Ovary (tissue), 3 donors: ENCODE data around the gene CRYZL1.

Experiments used
- POLR2A ChIP-seq: fragments of 450-650 bp; IDR thresholded peaks from one replicate; pipeline ENCODE4 v1.6.1; 2017; ENCODE audit warnings: antibody characterized with exemption, mild to moderate bottlenecking, moderate library complexity
- TF ChIP-seq, protein P1 (sequence below), 3 donors: fragments of 450-650 bp in 2 of 3; fragments of 200-600 bp in 1 of 3; IDR thresholded peaks; one replicate each; pipeline versions ENCODE4 v1.5.1 to v1.8.0; 2016 to 2022; ENCODE audit warnings: antibody characterized with exemption in 3 of 3, mild to moderate bottlenecking in 1 of 3
- donor health status: DM: no; HTN: no; CAD: no.

DNA sequence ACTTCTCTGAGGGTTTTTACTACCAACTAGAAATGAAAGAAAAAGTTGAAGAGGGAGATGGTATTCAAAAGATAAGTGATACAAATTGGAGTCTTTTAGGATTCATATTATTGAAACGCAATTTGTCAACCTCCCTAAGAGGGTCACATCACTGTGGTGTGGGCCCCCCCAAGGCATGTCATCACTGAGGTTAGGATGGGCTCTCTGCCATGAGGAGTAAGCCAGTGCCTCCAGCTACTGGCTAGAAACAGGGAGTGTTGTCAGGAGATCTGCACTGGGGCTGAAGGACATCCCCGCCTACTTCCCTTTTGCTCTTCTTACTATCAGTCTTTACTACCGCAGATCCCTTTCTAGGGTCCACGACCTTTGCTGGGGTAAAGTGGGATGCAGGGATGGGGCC is 26.6 kb upstream of the CRYZL1 start:
- TF ChIP-seq, protein P1, sequence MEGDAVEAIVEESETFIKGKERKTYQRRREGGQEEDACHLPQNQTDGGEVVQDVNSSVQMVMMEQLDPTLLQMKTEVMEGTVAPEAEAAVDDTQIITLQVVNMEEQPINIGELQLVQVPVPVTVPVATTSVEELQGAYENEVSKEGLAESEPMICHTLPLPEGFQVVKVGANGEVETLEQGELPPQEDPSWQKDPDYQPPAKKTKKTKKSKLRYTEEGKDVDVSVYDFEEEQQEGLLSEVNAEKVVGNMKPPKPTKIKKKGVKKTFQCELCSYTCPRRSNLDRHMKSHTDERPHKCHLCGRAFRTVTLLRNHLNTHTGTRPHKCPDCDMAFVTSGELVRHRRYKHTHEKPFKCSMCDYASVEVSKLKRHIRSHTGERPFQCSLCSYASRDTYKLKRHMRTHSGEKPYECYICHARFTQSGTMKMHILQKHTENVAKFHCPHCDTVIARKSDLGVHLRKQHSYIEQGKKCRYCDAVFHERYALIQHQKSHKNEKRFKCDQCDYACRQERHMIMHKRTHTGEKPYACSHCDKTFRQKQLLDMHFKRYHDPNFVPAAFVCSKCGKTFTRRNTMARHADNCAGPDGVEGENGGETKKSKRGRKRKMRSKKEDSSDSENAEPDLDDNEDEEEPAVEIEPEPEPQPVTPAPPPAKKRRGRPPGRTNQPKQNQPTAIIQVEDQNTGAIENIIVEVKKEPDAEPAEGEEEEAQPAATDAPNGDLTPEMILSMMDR (IDR thresholded peaks at IDR 0.05): no peak
- TF ChIP-seq POLR2A: no peak
